A549 (cell line): ENCODE measurements around the gene RFX6.

Source experiments
- BHLHE40 ChIP-seq: IDR thresholded peaks from 2 replicates; pipeline ENCODE4 v1.6.1; 2012; ENCODE audit warnings: low read depth, low read length, inconsistent platforms
- CHD2 ChIP-seq: fragments of 150-350 bp; IDR thresholded peaks from 2 replicates; pipeline ENCODE4 v1.6.1; 2014; ENCODE audit warnings: low read length; ENCODE audit not compliant: partially characterized antibody
- CHD4 ChIP-seq: fragments of 200-600 bp; sonication (generic); IDR thresholded peaks from 2 replicates; pipeline ENCODE4 v1.6.1; 2016; ENCODE audit warnings: antibody characterized with exemption, mild to moderate bottlenecking, borderline replicate concordance
- FOSL2 ChIP-seq, 2 experiments: fragments of 450-650 bp in 1 of 2; fragments of >200 bp in 1 of 2; sonication (Bioruptor Twin) in 1 of 2; formaldehyde crosslinking; IDR thresholded peaks; 2 replicates each; pipeline versions ENCODE4 v1.5.0 to v1.6.1; 2016 to 2020; ENCODE audit warnings: mild to moderate bottlenecking in 1 of 2, moderate library complexity in 1 of 2
- MAFK ChIP-seq: fragments of 450-650 bp; IDR thresholded peaks from 2 replicates; pipeline ENCODE4 v1.6.1; 2014; ENCODE audit not compliant: partially characterized antibody
- MAZ ChIP-seq: fragments of 150-350 bp; IDR thresholded peaks from 2 replicates; pipeline ENCODE4 v1.6.1; 2014; ENCODE audit warnings: antibody characterized with exemption, low read depth, low read length, borderline replicate concordance
- PHF8 ChIP-seq: fragments of 200-600 bp; sonication (generic); IDR thresholded peaks from 2 replicates; pipeline ENCODE4 v1.6.1; 2016; ENCODE audit warnings: low read depth, mild to moderate bottlenecking, antibody characterized with exemption, moderate library complexity, borderline replicate concordance
- POLR2A ChIP-seq: IDR thresholded peaks from 2 replicates; pipeline ENCODE4 v1.6.1; 2012; ENCODE audit warnings: mild to moderate bottlenecking, low read length
- POLR2AphosphoS2 ChIP-seq: conservative IDR thresholded peaks from 2 replicates; pipeline ENCODE4 v1.6.1; 2012; ENCODE audit warnings: low read length, improper control_type of control experiment, inconsistent platforms
- ZC3H11A ChIP-seq: fragments of 450-650 bp; IDR thresholded peaks from 2 replicates; pipeline ENCODE4 v1.6.1; 2014; ENCODE audit warnings: antibody characterized with exemption, mild to moderate bottlenecking
- ZSCAN20 ChIP-seq: fragments of 250-450 bp; sonication (Bioruptor Pico); IDR thresholded peaks from 2 replicates; pipeline ENCODE4 v1.8.0; 2022; ENCODE audit warnings: mild to moderate bottlenecking, moderate library complexity
- TF ChIP-seq, protein P1 (sequence below): fragments of >200 bp; sonication (Bioruptor Twin); formaldehyde crosslinking; IDR thresholded peaks from 3 replicates; pipeline ENCODE4 v1.5.1; 2016
- TF ChIP-seq, protein P2 (sequence below): IDR thresholded peaks from 2 replicates; pipeline ENCODE4 v1.6.1; 2012

- TF ChIP-seq POLR2AphosphoS2 (no peak), POLR2A (no peak), ZSCAN20 (CRISPR knock-in tag) (no peak), CHD2 (no peak), BHLHE40 (no peak), CHD4 (no peak), FOSL2 (IDR thresholded peaks at IDR 0.05) (no peak), FOSL2 (CRISPR knock-in tag; IDR thresholded peaks at IDR 0.05) (no peak), MAFK (no peak), PHF8 (no peak), MAZ (no peak), ZC3H11A (no peak)
- TF ChIP-seq, protein P1, sequence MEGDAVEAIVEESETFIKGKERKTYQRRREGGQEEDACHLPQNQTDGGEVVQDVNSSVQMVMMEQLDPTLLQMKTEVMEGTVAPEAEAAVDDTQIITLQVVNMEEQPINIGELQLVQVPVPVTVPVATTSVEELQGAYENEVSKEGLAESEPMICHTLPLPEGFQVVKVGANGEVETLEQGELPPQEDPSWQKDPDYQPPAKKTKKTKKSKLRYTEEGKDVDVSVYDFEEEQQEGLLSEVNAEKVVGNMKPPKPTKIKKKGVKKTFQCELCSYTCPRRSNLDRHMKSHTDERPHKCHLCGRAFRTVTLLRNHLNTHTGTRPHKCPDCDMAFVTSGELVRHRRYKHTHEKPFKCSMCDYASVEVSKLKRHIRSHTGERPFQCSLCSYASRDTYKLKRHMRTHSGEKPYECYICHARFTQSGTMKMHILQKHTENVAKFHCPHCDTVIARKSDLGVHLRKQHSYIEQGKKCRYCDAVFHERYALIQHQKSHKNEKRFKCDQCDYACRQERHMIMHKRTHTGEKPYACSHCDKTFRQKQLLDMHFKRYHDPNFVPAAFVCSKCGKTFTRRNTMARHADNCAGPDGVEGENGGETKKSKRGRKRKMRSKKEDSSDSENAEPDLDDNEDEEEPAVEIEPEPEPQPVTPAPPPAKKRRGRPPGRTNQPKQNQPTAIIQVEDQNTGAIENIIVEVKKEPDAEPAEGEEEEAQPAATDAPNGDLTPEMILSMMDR = no peak
- TF ChIP-seq, protein P2, sequence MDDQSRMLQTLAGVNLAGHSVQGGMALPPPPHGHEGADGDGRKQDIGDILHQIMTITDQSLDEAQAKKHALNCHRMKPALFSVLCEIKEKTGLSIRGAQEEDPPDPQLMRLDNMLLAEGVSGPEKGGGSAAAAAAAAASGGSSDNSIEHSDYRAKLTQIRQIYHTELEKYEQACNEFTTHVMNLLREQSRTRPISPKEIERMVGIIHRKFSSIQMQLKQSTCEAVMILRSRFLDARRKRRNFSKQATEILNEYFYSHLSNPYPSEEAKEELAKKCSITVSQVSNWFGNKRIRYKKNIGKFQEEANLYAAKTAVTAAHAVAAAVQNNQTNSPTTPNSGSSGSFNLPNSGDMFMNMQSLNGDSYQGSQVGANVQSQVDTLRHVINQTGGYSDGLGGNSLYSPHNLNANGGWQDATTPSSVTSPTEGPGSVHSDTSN = no peak
These were observed 48.2 kb downstream of the RFX6 start for GRCh38 chr6:116925088-116925794.
